B cell (primary cell): Measurements from ENCODE around the gene JAKMIP2. TPM values are rescaled to one million over a fixed set of nuclear protein-coding genes. Genes with fewer than 3 reads are reported as not detected.

Experiments
- ATAC-seq: fragments of 200-7000 bp; cut with Tn5 transposase; one replicate; pipeline ENCODE4 v1.10.0; 2021; ENCODE audit warnings: low read depth, mild to moderate bottlenecking, moderate number of reproducible peaks, moderate library complexity
- CTCF ChIA-PET: fragments of 350-600 bp; sonication (Branson Sonifier 250); formaldehyde crosslinking; loops from one replicate; lab custom pipeline; 2021; ENCODE audit warnings: antibody characterized with exemption, inconsistent platforms; lab: Charles Lee
- POLR2A ChIA-PET: fragments of 350-600 bp; sonication (Branson Sonifier 250); formaldehyde crosslinking; loops from one replicate; lab custom pipeline; 2021; ENCODE audit warnings: antibody characterized with exemption; lab: Charles Lee
- DNase-seq: peaks from one replicate; pipeline ENCODE4 v3.0.0; 2013
- H2AFZ ChIP-seq: 2 replicates; pipeline ENCODE4 v1.6.1; 2012; ENCODE audit warnings: mild to moderate bottlenecking, low read depth, low read length; ENCODE audit not compliant: insufficient read depth, poor library complexity, severe bottlenecking
- H3K27ac ChIP-seq, 2 donors: 1 replicate in 1 of 2; 2 replicates in 1 of 2; pipeline ENCODE4 v1.5.1; 2012 to 2013; ENCODE audit warnings: low read length in 2 of 2, mild to moderate bottlenecking in 2 of 2, moderate library complexity in 1 of 2
- H3K27me3 ChIP-seq, 4 experiments: fragments of 200-600 bp in 1 of 4; sonication (generic) in 1 of 4; replicated peaks in 1 of 4; 1 replicate in 2 of 4; 2 replicates in 2 of 4; pipeline versions ENCODE4 v1.6.1 to v1.7.0; 2013 to 2016; ENCODE audit warnings: low read length in 3 of 4, mild to moderate bottlenecking in 2 of 4, mixed read lengths in 1 of 4, moderate library complexity in 1 of 4; ENCODE audit not compliant: insufficient read depth in 4 of 4, control insufficient read depth in 3 of 4; ENCODE audit errors: control extremely low read depth in 1 of 4
- H3K36me3 ChIP-seq, 2 experiments: replicated peaks in 1 of 2; 1 replicate in 1 of 2; 2 replicates in 1 of 2; pipeline versions ENCODE4 v1.6.1 to v1.7.1; 2013; ENCODE audit warnings: low read length in 1 of 2; ENCODE audit not compliant: insufficient read depth in 2 of 2, control insufficient read depth in 1 of 2; ENCODE audit errors: control extremely low read depth in 1 of 2, extremely low read depth in 1 of 2
- H3K4me1 ChIP-seq, 2 donors: fragments of 200-600 bp in 1 of 2; sonication (generic) in 1 of 2; 1 replicate in 1 of 2; 2 replicates in 1 of 2; pipeline versions ENCODE4 v1.5.1 to v1.6.1; 2013 to 2017; ENCODE audit warnings: low read length in 2 of 2; ENCODE audit not compliant: control insufficient read depth in 2 of 2, insufficient read depth in 2 of 2
- H3K4me2 ChIP-seq: replicated peaks from 2 replicates; pipeline ENCODE3; 2012; ENCODE audit warnings: mild to moderate bottlenecking, low read depth, low read length; ENCODE audit not compliant: poor library complexity, severe bottlenecking
- H3K4me3 ChIP-seq, 5 experiments: fragments of 200-600 bp in 1 of 5; sonication (generic) in 1 of 5; 1 replicate in 3 of 5; 2 replicates in 2 of 5; pipeline versions ENCODE4 v1.5.1 to v1.7.0; 2011 to 2016; ENCODE audit warnings: low read length in 4 of 5, mild to moderate bottlenecking in 4 of 5, low read depth in 2 of 5, control low read depth in 1 of 5, moderate library complexity in 1 of 5; ENCODE audit not compliant: insufficient read depth in 1 of 5; ENCODE audit errors: control extremely low read depth in 1 of 5, extremely low read depth in 1 of 5
- H3K79me2 ChIP-seq: fragments of 200-600 bp; sonication (generic); one replicate; pipeline ENCODE4 v1.6.0; 2016; ENCODE audit warnings: low read length; ENCODE audit not compliant: control insufficient read depth, insufficient read depth
- H3K9ac ChIP-seq: fragments of 200-600 bp; sonication (generic); 2 replicates; pipeline ENCODE4 v1.6.1; 2017; ENCODE audit warnings: mild to moderate bottlenecking, low read length, moderate library complexity
- H3K9me3 ChIP-seq, 3 donors: one replicate each; pipeline versions ENCODE4 v1.6.1 to v1.7.1; 2013; ENCODE audit warnings: low read length in 2 of 3; ENCODE audit not compliant: control insufficient read depth in 2 of 3, insufficient read depth in 1 of 3; ENCODE audit errors: control extremely low read depth in 1 of 3
- H4K20me1 ChIP-seq: 2 replicates; pipeline ENCODE4 v1.6.0; 2012; ENCODE audit warnings: mild to moderate bottlenecking, low read length; ENCODE audit not compliant: insufficient read depth, control insufficient read depth, poor library complexity, severe bottlenecking
- H3K27ac Mint-ChIP-seq: one replicate; pipeline ENCODE4 v1.8.0; 2021; ENCODE audit warnings: mixed read lengths
- H3K27me3 Mint-ChIP-seq: one replicate; pipeline ENCODE4 v1.8.0; 2021; ENCODE audit warnings: mixed read lengths
- H3K4me1 Mint-ChIP-seq: one replicate; pipeline ENCODE4 v1.8.0; 2021; ENCODE audit warnings: mixed read lengths
- H3K4me3 Mint-ChIP-seq: one replicate; pipeline ENCODE4 v1.8.0; 2021; ENCODE audit warnings: mixed read lengths
- H3K9me3 Mint-ChIP-seq: one replicate; pipeline ENCODE4 v1.8.0; 2022; ENCODE audit warnings: mixed read lengths; ENCODE audit not compliant: insufficient read depth
- EZH2 ChIP-seq: IDR thresholded peaks from 2 replicates; pipeline ENCODE4 v1.6.1; 2012; ENCODE audit warnings: borderline replicate concordance, low read depth, mild to moderate bottlenecking, moderate library complexity, low read length; ENCODE audit not compliant: insufficient read depth, poor library complexity, severe bottlenecking
- WGBS: methylation state at CpG from one replicate; pipeline ENCODE4 v1.1.5; 2013; ENCODE audit warnings: missing lambda C conversion rate; ENCODE audit not compliant: insufficient coverage; 5-methylcytosine and 5-hydroxymethylcytosine counted together
- intact Hi-C: fragments of 100-400 bp; cut with micrococcal nuclease; formaldehyde crosslinking; loops from one replicate; pipeline ENCODE4 v1.10.0; 2022
- polyA plus RNA-seq: library from polyadenylated mRNA; depleted of rRNA; stranded (reverse); fragments of >200 nt; gene quantifications from 2 replicates; pipeline ENCODE4 v1.2.3, GENCODE V29; 2012
- total RNA-seq, 2 donors: library from RNA; stranded (reverse); fragments of 120-200 nt in 1 of 2; gene quantifications; 1 replicate in 1 of 2; 2 replicates in 1 of 2; pipeline versions ENCODE4 v1.2.3 to v1.2.4, GENCODE V29; 2013 to 2022
- TF ChIP-seq, protein P1 (sequence below): fragments of 200-600 bp; IDR thresholded peaks from one replicate; pipeline ENCODE4 v1.8.0; 2022; ENCODE audit warnings: antibody characterized with exemption, mild to moderate bottlenecking

JAKMIP2 gene
- total and polyA plus RNA-seq, 2 donors (not counting 1 experiment from before 2014, with no cell fraction given), result 0.24 to 4.1 TPM

GRCh38 chr5:147754372-147755122, 28.0 kb downstream of the JAKMIP2 start:
- no peaks in the 10 kb centered on the region for H3K27me3 Mint-ChIP-seq
- no peak overlapping the region for H3K4me3 Mint-ChIP-seq
- POLR2A ChIA-PET, result no interaction called here
- no peak overlapping the region for H3K9ac ChIP-seq
- H3K9me3 ChIP-seq, result no peaks in the 10 kb centered on the region
- H2AFZ ChIP-seq, result no peak overlapping the region
- peaks cover 0 to 1% of the 10 kb centered on the region in 2 experiments for H3K36me3 ChIP-seq
- H3K4me2 ChIP-seq, result no peak overlapping the region
- H3K4me1 ChIP-seq, result no peaks in the 10 kb centered on the region
- no peak for DNase-seq
- no peak overlapping the region for H3K27ac Mint-ChIP-seq
- H3K27me3 ChIP-seq, result no peaks in the 10 kb centered on the region
- H3K9me3 Mint-ChIP-seq, result no peaks in the 10 kb centered on the region
- H4K20me1 ChIP-seq, result no peaks in the 10 kb centered on the region
- no peak for ATAC-seq
- no peak overlapping the region for H3K27ac ChIP-seq
- no peak overlapping the region for H3K4me3 ChIP-seq
- no peaks in the 10 kb centered on the region for H3K79me2 ChIP-seq
- WGBS, result no CpG with 5 or more reads among the region's 3 CpGs
- CTCF ChIA-PET, result no interaction called here
- H3K4me1 Mint-ChIP-seq, result no peaks in the 10 kb centered on the region
- intact Hi-C loops, result no loop called here
- TF ChIP-seq, protein P1, sequence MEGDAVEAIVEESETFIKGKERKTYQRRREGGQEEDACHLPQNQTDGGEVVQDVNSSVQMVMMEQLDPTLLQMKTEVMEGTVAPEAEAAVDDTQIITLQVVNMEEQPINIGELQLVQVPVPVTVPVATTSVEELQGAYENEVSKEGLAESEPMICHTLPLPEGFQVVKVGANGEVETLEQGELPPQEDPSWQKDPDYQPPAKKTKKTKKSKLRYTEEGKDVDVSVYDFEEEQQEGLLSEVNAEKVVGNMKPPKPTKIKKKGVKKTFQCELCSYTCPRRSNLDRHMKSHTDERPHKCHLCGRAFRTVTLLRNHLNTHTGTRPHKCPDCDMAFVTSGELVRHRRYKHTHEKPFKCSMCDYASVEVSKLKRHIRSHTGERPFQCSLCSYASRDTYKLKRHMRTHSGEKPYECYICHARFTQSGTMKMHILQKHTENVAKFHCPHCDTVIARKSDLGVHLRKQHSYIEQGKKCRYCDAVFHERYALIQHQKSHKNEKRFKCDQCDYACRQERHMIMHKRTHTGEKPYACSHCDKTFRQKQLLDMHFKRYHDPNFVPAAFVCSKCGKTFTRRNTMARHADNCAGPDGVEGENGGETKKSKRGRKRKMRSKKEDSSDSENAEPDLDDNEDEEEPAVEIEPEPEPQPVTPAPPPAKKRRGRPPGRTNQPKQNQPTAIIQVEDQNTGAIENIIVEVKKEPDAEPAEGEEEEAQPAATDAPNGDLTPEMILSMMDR, result no peak
- TF ChIP-seq EZH2, result no peak

- no peak overlapping the region for H3K27ac ChIP-seq
- H3K27me3 Mint-ChIP-seq, result no peaks in the 10 kb centered on the region
- H3K27me3 ChIP-seq, result no peaks in the 10 kb centered on the region
- no peaks in the 10 kb centered on the region for H3K9me3 ChIP-seq
- DNase-seq, result no peak
- WGBS, result no CpG with 5 or more reads among the region's 1 CpG
- TF ChIP-seq, protein P1, result no peak
- no peak for TF ChIP-seq EZH2
- H3K36me3 ChIP-seq, result peaks cover 0 to 1% of the 10 kb centered on the region in 2 experiments
- no peak overlapping the region for H3K4me3 Mint-ChIP-seq
- H3K4me3 ChIP-seq, result no peak overlapping the region
- no peaks in the 10 kb centered on the region for H3K4me1 ChIP-seq
- H2AFZ ChIP-seq, result no peak overlapping the region
- H3K9ac ChIP-seq, result no peak overlapping the region
- ChIA-PET CTCF (no interaction called here), POLR2A (no interaction called here)
- H3K9me3 Mint-ChIP-seq, result no peaks in the 10 kb centered on the region
- no peaks in the 10 kb centered on the region for H4K20me1 ChIP-seq
- H3K79me2 ChIP-seq, result no peaks in the 10 kb centered on the region
- H3K27ac Mint-ChIP-seq, result no peak overlapping the region
- H3K4me2 ChIP-seq, result no peak overlapping the region
- intact Hi-C loops, result no loop called here
- no peaks in the 10 kb centered on the region for H3K4me1 Mint-ChIP-seq
- no peak for ATAC-seq
These were observed 28.8 kb downstream of the JAKMIP2 start for GRCh38 chr5:147753765-147754164.
